HG03520 (cell line): ENCODE data around the gene MED14.

Experiments
- ATAC-seq: cut with Tn5 transposase; IDR thresholded peaks from one replicate; pipeline ENCODE4 v1.9.1; 2021; ENCODE audit warnings: mild to moderate bottlenecking, moderate library complexity; ENCODE audit not compliant: unreplicated experiment

MED14 gene

DNA sequence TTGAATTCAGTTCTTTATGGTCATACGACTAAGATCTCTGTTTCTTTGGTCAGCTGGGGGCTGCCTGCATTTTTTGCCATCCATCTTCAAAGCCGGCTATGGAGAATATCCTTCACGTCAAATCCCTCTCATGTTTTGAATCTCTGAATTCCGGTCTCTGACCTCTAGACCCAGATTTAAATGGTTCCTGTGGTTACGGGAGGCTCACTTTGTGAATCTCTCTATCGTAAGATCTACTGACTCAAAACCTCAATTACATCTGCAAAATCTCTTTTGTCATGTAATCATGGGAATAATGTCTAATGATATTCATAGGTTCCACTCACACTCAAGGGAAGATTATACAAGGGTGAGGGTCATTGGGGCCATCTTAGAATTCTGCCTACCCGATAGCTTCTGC lies 117.8 kb downstream of the MED14 start:
- no peak for ATAC-seq

GRCh38 chrX:40615976-40616375 lies 119.4 kb downstream of the MED14 start:
- ATAC-seq: no peak

DNA sequence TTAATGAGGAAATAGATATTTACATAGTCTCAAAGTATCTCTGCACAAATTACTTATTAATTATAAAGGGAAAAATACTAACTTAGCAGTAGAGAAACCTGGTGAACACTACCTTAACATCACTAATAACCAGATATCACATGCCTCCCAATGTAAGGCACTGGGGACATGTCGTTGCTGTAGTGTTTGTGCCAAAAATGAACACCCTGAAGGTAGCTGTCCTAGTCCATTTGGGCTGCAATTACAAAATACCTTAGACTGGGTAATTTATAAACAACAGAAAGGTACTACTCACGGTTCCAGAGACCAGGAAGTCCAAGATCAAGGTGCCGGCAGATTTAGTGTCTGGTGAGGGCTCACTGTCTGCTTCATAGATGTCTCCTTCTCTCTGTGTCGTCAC lies 122.8 kb downstream of the MED14 start:
- no peak for ATAC-seq

- ATAC-seq: no peak
These were observed 128.0 kb downstream of the MED14 start for GRCh38 chrX:40607381-40607780.

GRCh38 chrX:40603446-40603845 lies 131.9 kb downstream of the MED14 start:
- ATAC-seq: no peak
